PC-3 (cell line): Measurements from ENCODE around the gene TMEM86B.

Source experiments
- EZH2 ChIP-seq: fragments of 300-600 bp; sonication (generic); IDR thresholded peaks from one replicate; pipeline ENCODE4 v1.6.1; 2017; ENCODE audit warnings: antibody characterized with exemption, mild to moderate bottlenecking, low read length; ENCODE audit not compliant: unreplicated experiment
- EZH2phosphoT487 ChIP-seq: fragments of 300-600 bp; sonication (generic); IDR thresholded peaks from 2 replicates; pipeline ENCODE4 v1.6.1; 2018; ENCODE audit warnings: mild to moderate bottlenecking, antibody characterized with exemption, low read length, borderline replicate concordance
- TF ChIP-seq, protein P1 (sequence below): fragments of 300-600 bp; sonication (generic); conservative IDR thresholded peaks from 2 replicates; pipeline ENCODE4 v1.5.1; 2017; ENCODE audit warnings: antibody characterized with exemption, low read depth, mild to moderate bottlenecking, low read length

DNA sequence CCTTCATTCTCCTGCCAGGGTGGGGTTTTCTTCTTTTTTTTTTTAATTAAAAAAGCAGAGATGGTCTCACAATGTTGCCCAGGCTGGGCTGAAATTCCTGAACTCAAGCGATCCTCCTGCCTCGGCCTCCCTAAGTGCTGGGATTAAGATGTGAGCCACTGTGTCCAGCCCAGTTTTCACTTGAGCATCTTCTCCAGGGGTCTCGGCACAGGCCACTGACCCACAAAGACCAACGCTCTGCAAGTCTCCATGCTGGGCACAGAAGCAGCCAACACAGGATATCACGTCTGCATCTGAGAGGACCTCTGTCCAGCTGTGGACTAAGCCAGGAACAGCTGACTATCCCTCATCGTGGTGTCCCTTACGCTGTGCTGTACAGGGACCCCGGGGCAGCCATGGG is 9.5 kb upstream of the TMEM86B start:
- TF ChIP-seq, protein P1, sequence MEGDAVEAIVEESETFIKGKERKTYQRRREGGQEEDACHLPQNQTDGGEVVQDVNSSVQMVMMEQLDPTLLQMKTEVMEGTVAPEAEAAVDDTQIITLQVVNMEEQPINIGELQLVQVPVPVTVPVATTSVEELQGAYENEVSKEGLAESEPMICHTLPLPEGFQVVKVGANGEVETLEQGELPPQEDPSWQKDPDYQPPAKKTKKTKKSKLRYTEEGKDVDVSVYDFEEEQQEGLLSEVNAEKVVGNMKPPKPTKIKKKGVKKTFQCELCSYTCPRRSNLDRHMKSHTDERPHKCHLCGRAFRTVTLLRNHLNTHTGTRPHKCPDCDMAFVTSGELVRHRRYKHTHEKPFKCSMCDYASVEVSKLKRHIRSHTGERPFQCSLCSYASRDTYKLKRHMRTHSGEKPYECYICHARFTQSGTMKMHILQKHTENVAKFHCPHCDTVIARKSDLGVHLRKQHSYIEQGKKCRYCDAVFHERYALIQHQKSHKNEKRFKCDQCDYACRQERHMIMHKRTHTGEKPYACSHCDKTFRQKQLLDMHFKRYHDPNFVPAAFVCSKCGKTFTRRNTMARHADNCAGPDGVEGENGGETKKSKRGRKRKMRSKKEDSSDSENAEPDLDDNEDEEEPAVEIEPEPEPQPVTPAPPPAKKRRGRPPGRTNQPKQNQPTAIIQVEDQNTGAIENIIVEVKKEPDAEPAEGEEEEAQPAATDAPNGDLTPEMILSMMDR, result no peak
- no peak for TF ChIP-seq EZH2phosphoT487
- no peak for TF ChIP-seq EZH2
